ENCODE results near the gene POLD3. TPM values are rescaled to one million over a fixed set of nuclear protein-coding genes. Genes with fewer than 3 reads are reported as not detected.

POLD3 gene
- polyA plus RNA-seq, 1 donor from 2014 or later = 16.8 TPM

DNA sequence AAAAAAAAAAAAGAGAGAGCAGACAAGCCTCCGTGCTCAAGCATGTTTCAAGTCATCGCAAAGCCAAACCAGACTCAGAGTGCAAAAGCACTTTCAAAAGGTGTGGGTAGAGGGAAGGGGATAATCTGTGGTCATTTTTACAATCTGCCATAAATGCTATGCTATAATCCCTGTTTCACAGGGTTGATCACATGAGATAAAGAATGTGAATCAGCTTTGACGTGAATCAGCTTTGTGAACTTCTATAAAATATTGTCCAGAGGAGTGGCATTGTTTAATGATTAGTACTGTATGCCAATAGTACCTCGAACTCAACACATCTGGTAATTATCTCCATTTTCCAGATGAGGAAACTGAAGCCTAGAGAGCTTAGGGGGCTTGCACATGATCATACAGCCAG, 20.0 kb upstream of the POLD3 start:
- Histone ChIP-seq H3K9me2 (ENCODE audit: insufficient read depth, low read length) (no peaks in the 10 kb centered on the region), H3K9me3 (ENCODE audit: low read length) (no peaks in the 10 kb centered on the region), H3K9ac (ENCODE audit: low read length) (no peak overlapping the region), H3K27ac (ENCODE audit: low read length) (no peak overlapping the region), H3K4me2 (ENCODE audit: low read length) (no peak overlapping the region), H4K20me1 (ENCODE audit: insufficient read depth) (no peaks in the 10 kb centered on the region), H3K79me2 (replicated peaks; ENCODE audit: insufficient read depth, low read length) (no peaks in the 10 kb centered on the region), H2AFZ (ENCODE audit: low read depth, low read length) (no peak overlapping the region), H3K4me3 (ENCODE audit: low read length) (no peak overlapping the region), H3F3A (ENCODE audit: insufficient read depth, low read length, poor library complexity, severe bottlenecking) (no peaks in the 10 kb centered on the region), H3K27me3 (ENCODE audit: insufficient read depth, low read depth, low read length) (no peaks in the 10 kb centered on the region), H3K36me3 (ENCODE audit: insufficient read depth, low read length) (no peaks in the 10 kb centered on the region)
- TF ChIP-seq, protein P1, sequence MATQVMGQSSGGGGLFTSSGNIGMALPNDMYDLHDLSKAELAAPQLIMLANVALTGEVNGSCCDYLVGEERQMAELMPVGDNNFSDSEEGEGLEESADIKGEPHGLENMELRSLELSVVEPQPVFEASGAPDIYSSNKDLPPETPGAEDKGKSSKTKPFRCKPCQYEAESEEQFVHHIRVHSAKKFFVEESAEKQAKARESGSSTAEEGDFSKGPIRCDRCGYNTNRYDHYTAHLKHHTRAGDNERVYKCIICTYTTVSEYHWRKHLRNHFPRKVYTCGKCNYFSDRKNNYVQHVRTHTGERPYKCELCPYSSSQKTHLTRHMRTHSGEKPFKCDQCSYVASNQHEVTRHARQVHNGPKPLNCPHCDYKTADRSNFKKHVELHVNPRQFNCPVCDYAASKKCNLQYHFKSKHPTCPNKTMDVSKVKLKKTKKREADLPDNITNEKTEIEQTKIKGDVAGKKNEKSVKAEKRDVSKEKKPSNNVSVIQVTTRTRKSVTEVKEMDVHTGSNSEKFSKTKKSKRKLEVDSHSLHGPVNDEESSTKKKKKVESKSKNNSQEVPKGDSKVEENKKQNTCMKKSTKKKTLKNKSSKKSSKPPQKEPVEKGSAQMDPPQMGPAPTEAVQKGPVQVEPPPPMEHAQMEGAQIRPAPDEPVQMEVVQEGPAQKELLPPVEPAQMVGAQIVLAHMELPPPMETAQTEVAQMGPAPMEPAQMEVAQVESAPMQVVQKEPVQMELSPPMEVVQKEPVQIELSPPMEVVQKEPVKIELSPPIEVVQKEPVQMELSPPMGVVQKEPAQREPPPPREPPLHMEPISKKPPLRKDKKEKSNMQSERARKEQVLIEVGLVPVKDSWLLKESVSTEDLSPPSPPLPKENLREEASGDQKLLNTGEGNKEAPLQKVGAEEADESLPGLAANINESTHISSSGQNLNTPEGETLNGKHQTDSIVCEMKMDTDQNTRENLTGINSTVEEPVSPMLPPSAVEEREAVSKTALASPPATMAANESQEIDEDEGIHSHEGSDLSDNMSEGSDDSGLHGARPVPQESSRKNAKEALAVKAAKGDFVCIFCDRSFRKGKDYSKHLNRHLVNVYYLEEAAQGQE (IDR thresholded peaks at IDR 0.05; ENCODE audit: borderline replicate concordance) = no peak
- TF ChIP-seq SMC3 (conservative IDR thresholded peaks at IDR 0.05; ENCODE audit: poor library complexity) (no peak), EP300 (conservative IDR thresholded peaks at IDR 0.05; ENCODE audit: poor library complexity, severe bottlenecking) (no peak), EZH2 (IDR thresholded peaks at IDR 0.05; ENCODE audit: borderline replicate concordance, insufficient read depth, low read length, poor library complexity, severe bottlenecking) (no peak), RAD21 (conservative IDR thresholded peaks at IDR 0.05) (no peak), POLR2AphosphoS5 (IDR thresholded peaks at IDR 0.05) (no peak), TAF1 (IDR thresholded peaks at IDR 0.05; ENCODE audit: low read depth) (no peak), MXI1 (conservative IDR thresholded peaks at IDR 0.05; ENCODE audit: poor library complexity, severe bottlenecking) (no peak)
- TF ChIP-seq, protein P2, sequence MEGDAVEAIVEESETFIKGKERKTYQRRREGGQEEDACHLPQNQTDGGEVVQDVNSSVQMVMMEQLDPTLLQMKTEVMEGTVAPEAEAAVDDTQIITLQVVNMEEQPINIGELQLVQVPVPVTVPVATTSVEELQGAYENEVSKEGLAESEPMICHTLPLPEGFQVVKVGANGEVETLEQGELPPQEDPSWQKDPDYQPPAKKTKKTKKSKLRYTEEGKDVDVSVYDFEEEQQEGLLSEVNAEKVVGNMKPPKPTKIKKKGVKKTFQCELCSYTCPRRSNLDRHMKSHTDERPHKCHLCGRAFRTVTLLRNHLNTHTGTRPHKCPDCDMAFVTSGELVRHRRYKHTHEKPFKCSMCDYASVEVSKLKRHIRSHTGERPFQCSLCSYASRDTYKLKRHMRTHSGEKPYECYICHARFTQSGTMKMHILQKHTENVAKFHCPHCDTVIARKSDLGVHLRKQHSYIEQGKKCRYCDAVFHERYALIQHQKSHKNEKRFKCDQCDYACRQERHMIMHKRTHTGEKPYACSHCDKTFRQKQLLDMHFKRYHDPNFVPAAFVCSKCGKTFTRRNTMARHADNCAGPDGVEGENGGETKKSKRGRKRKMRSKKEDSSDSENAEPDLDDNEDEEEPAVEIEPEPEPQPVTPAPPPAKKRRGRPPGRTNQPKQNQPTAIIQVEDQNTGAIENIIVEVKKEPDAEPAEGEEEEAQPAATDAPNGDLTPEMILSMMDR (IDR thresholded peaks at IDR 0.05; ENCODE audit: poor library complexity, severe bottlenecking) = no peak

- Histone ChIP-seq H3K4me3 (ENCODE audit: low read length) (no peak overlapping the region), H3K9ac (ENCODE audit: low read length) (no peak overlapping the region), H4K20me1 (ENCODE audit: insufficient read depth) (no peaks in the 10 kb centered on the region), H3K4me2 (ENCODE audit: low read length) (no peak overlapping the region), H3K27ac (ENCODE audit: low read length) (no peak overlapping the region), H3F3A (ENCODE audit: insufficient read depth, low read length, poor library complexity, severe bottlenecking) (no peaks in the 10 kb centered on the region), H3K27me3 (ENCODE audit: insufficient read depth, low read depth, low read length) (no peaks in the 10 kb centered on the region), H3K9me2 (ENCODE audit: insufficient read depth, low read length) (no peaks in the 10 kb centered on the region), H3K79me2 (replicated peaks; ENCODE audit: insufficient read depth, low read length) (no peaks in the 10 kb centered on the region), H3K9me3 (ENCODE audit: low read length) (no peaks in the 10 kb centered on the region), H2AFZ (ENCODE audit: low read depth, low read length) (no peak overlapping the region), H3K36me3 (ENCODE audit: insufficient read depth, low read length) (no peaks in the 10 kb centered on the region)
- TF ChIP-seq, protein P2 (IDR thresholded peaks at IDR 0.05; ENCODE audit: poor library complexity, severe bottlenecking) = no peak
- TF ChIP-seq EZH2 (IDR thresholded peaks at IDR 0.05; ENCODE audit: borderline replicate concordance, insufficient read depth, low read length, poor library complexity, severe bottlenecking) (no peak), SMC3 (conservative IDR thresholded peaks at IDR 0.05; ENCODE audit: poor library complexity) (no peak), EP300 (conservative IDR thresholded peaks at IDR 0.05; ENCODE audit: poor library complexity, severe bottlenecking) (no peak), TAF1 (IDR thresholded peaks at IDR 0.05; ENCODE audit: low read depth) (no peak), RAD21 (conservative IDR thresholded peaks at IDR 0.05) (no peak), POLR2AphosphoS5 (IDR thresholded peaks at IDR 0.05) (no peak), MXI1 (conservative IDR thresholded peaks at IDR 0.05; ENCODE audit: poor library complexity, severe bottlenecking) (no peak)
- TF ChIP-seq, protein P1 (IDR thresholded peaks at IDR 0.05; ENCODE audit: borderline replicate concordance) = no peak
These were observed 17.8 kb upstream of the POLD3 start for GRCh38 chr11:74574563-74574962.
